Measurements from ENCODE around the gene ZNF473. TPM values are rescaled to one million over a fixed set of nuclear protein-coding genes. Genes with fewer than 3 reads are reported as not detected.

ZNF473 gene
- total RNA-seq, 1 experiment from 2014 or later: 27.2 TPM

Other genes with a start within 250 kb of the ZNF473 start
- gene FUZ, start 212.7 kb upstream of the ZNF473 start, total RNA-seq (2022): 12.2 and 17.0 TPM in 2 replicates
- gene MED25, start 207.7 kb upstream of the ZNF473 start, total RNA-seq (2022): 89.7 and 95.8 TPM in 2 replicates
- 231 and 256 TPM in 2 replicates for gene PTOV1, start 174.8 kb upstream of the ZNF473 start, total RNA-seq (2022)
- gene PNKP, start 158.4 kb upstream of the ZNF473 start, total RNA-seq (2022): 185 and 189 TPM in 2 replicates
- 58.9 and 65.2 TPM in 2 replicates for gene AKT1S1, start 148.7 kb upstream of the ZNF473 start, total RNA-seq (2022)
- 54.7 and 56.9 TPM in 2 replicates for gene TBC1D17, start 148.3 kb upstream of the ZNF473 start, total RNA-seq (2022)
- 8.2 and 10.7 TPM in 2 replicates for gene IL4I1, start 129.1 kb upstream of the ZNF473 start, total RNA-seq (2022)
- gene ATF5, start 96.8 kb upstream of the ZNF473 start, total RNA-seq (2022): 30.7 and 40.6 TPM in 2 replicates
- 116 and 124 TPM in 2 replicates for gene NUP62, start 96.5 kb upstream of the ZNF473 start, total RNA-seq (2022)
- not detected in 2 replicates for gene SIGLEC11, start 64.8 kb upstream of the ZNF473 start, total RNA-seq (2022)
- 68.4 and 74.5 TPM in 2 replicates for gene VRK3, start 633 bp upstream of the ZNF473 start, total RNA-seq (2022)
- gene IZUMO2, start 137.3 kb downstream of the ZNF473 start, total RNA-seq (2022): not detected in 2 replicates
- 255 and 312 TPM in 2 replicates for gene MYH14, start 177.6 kb downstream of the ZNF473 start, total RNA-seq (2022)

All from Calu3 (cell line).